Urinary bladder (tissue), 4 donors: Measurements from ENCODE around the gene TREH. TPM values are rescaled to one million over a fixed set of nuclear protein-coding genes. Genes with fewer than 3 reads are reported as not detected.

Source experiments
- DNase-seq: peaks from one replicate; pipeline ENCODE4 v3.0.0-alpha.2; 2015; ENCODE audit errors: extremely low spot score
- H3K27ac ChIP-seq: one replicate; pipeline ENCODE4 v1.5.1; 2013; ENCODE audit warnings: low read depth, mild to moderate bottlenecking, moderate library complexity
- H3K36me3 ChIP-seq: one replicate; pipeline ENCODE4 v1.6.1; 2013; ENCODE audit warnings: mild to moderate bottlenecking, moderate library complexity; ENCODE audit not compliant: insufficient read depth
- H3K4me1 ChIP-seq: one replicate; pipeline ENCODE4 v1.6.1; 2013; ENCODE audit warnings: mild to moderate bottlenecking, moderate library complexity; ENCODE audit not compliant: insufficient read depth
- H3K4me3 ChIP-seq: one replicate; pipeline ENCODE4 v1.5.1; 2013; ENCODE audit warnings: low read depth, low read length
- WGBS: extraction: QIAGEN DNeasy Blood & Tissue Kit; methylation state at CpG from one replicate; pipeline ENCODE4 v1.1.7; 2013; 5-methylcytosine and 5-hydroxymethylcytosine counted together
- polyA plus RNA-seq: library from polyadenylated mRNA; stranded (reverse); fragments of 200-250 nt; gene quantifications from one replicate; pipeline ENCODE4 v1.2.3, GENCODE V29; 2013
- total RNA-seq: library from RNA; depleted of rRNA; stranded (reverse); fragments of >200 nt; gene quantifications from one replicate; pipeline ENCODE4 v1.2.3, GENCODE V29; 2014
- donor health status: healthy with polysubstance abuse.
- donor health status: healthy.

TREH gene
- total and polyA plus RNA-seq, 2 donors, result 1.0 TPM; not detected in 1

- 94% methylated on average over 7 of the region's 7 CpGs for WGBS
- Histone ChIP-seq H3K27ac (no peak overlapping the region), H3K4me3 (no peak overlapping the region), H3K4me1 (no peaks in the 10 kb centered on the region), H3K36me3 (no peaks in the 10 kb centered on the region)
- no peak for DNase-seq
These were observed 35.5 kb downstream of the TREH start for GRCh38 chr11:118643995-118644345.

DNA sequence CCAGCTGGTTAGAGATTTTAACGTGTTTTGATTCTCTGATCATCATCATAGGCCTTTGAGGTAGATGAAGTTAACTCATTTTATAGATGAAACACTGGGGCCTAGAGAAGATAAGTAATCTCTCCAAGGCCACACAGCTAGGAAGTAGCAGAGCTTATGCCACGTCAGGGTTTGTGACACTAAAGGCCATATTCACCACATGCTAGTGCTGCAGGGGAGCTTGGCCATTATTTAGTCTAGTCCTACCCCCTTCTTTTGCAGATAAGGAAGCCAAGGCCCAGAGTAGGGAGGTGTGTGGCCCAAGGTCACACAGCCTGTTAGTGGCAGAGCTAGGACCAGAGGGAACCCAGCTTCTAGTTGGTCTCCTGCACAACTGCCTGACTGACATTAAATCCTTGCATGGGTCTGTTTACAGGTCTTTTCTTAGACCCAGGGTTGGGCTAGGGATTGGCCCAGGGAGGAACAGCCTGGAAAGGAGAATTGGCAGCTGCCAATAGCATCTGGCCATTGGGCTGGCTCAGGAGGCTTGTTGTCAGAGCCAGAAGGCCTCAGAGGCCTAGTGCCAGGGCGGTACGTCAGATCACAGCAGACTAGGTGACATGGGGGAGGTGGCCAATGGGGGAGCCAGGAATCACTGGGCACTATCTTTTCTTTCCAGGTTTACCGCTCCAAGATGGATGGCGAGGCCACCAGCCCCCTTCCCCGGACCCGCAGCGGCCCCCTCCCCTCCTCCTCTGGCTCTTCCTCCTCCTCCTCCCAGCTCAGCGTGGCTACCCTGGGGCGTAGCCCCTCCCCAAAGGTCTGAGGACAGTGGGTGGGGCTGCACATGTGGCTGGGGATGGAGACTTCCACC is 36.1 kb downstream of the TREH start:
- Histone ChIP-seq H3K27ac (no peak overlapping the region), H3K4me3 (no peak overlapping the region), H3K36me3 (no peaks in the 10 kb centered on the region), H3K4me1 (no peaks in the 10 kb centered on the region)
- WGBS, result 82% methylated on average over 11 of the region's 11 CpGs
- no peak for DNase-seq

DNA sequence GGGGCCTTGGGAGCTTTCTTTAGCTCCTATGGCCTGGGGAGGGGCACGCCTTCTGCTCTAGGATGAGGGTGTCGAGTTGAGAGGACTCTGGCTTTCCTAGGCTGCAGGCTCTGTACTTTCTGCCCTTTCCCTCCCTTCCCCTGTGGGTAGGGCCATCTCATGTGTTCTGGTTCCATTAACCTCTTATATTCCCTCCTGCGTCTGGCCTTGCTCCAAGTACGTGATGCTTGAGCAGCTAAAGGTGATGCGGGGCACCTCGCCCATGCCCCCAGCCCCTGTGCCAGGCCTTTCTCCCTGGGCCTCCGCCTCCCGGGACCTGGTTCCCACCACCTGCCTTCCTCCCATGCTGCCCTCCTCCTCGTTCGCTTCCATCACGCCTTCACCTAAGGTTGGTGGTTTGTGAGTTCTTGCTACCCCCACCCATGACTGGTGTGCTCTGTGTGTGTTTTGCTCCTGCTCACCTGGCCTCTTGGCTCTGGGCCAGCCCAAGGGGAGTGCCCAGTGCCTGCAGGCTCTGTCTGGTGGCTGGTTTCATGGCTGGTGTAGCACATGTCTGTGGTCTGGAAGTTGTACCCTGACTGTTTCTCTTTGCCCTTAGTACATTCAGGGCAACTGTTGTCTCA is 37.9 kb downstream of the TREH start:
- H3K4me1 ChIP-seq, result no peaks in the 10 kb centered on the region
- no peaks in the 10 kb centered on the region for H3K36me3 ChIP-seq
- H3K27ac ChIP-seq, result no peak overlapping the region
- WGBS, result 88% methylated on average over 11 of the region's 11 CpGs
- no peak overlapping the region for H3K4me3 ChIP-seq
- no peak for DNase-seq

GRCh38 chr11:118640332-118641154 is 38.9 kb downstream of the TREH start:
- 77% methylated on average over 5 of the region's 5 CpGs for WGBS
- Histone ChIP-seq H3K4me3 (no peak overlapping the region), H3K4me1 (no peaks in the 10 kb centered on the region), H3K27ac (no peak overlapping the region), H3K36me3 (no peaks in the 10 kb centered on the region)
- DNase-seq, result no peak

GRCh38 chr11:118639899-118640298 is 39.6 kb downstream of the TREH start:
- Histone ChIP-seq H3K4me1 (no peaks in the 10 kb centered on the region), H3K27ac (no peak overlapping the region), H3K36me3 (no peaks in the 10 kb centered on the region), H3K4me3 (no peak overlapping the region)
- 81% methylated on average over 4 of the region's 4 CpGs for WGBS
- DNase-seq, result no peak

GRCh38 chr11:118638726-118639125 is 40.7 kb downstream of the TREH start:
- no peak for DNase-seq
- 90% methylated on average over 6 of the region's 6 CpGs for WGBS
- no peaks in the 10 kb centered on the region for H3K36me3 ChIP-seq
- H3K4me1 ChIP-seq, result no peaks in the 10 kb centered on the region
- H3K27ac ChIP-seq, result no peak overlapping the region
- no peak overlapping the region for H3K4me3 ChIP-seq

- no peak for DNase-seq
- Histone ChIP-seq H3K36me3 (no peaks in the 10 kb centered on the region), H3K4me1 (no peaks in the 10 kb centered on the region), H3K27ac (no peak overlapping the region), H3K4me3 (no peak overlapping the region)
- WGBS, result 80% methylated on average over 8 of the region's 8 CpGs
These were observed 42.7 kb downstream of the TREH start for GRCh38 chr11:118636569-118637290.

- 62% methylated on average over 2 of the region's 2 CpGs for WGBS
- H3K36me3 ChIP-seq, result no peaks in the 10 kb centered on the region
- H3K27ac ChIP-seq, result no peak overlapping the region
- no peak overlapping the region for H3K4me3 ChIP-seq
- H3K4me1 ChIP-seq, result no peaks in the 10 kb centered on the region
- no peak for DNase-seq
These were observed 43.8 kb downstream of the TREH start for GRCh38 chr11:118635642-118636041.

- Histone ChIP-seq H3K27ac (peak overlapping the region; percentile 3), H3K4me3 (no peak overlapping the region), H3K36me3 (no peaks in the 10 kb centered on the region), H3K4me1 (no peaks in the 10 kb centered on the region)
- DNase-seq, result no peak
- 29% methylated on average over 15 of the region's 15 CpGs for WGBS
These were observed 44.2 kb downstream of the TREH start for GRCh38 chr11:118635237-118635591.

- no peak for DNase-seq
- Histone ChIP-seq H3K4me1 (no peaks in the 10 kb centered on the region), H3K36me3 (no peaks in the 10 kb centered on the region), H3K27ac (peak overlapping the region; percentile 3), H3K4me3 (no peak overlapping the region)
- WGBS, result 20% methylated on average over 41 of the region's 41 CpGs
These were observed 44.8 kb downstream of the TREH start for GRCh38 chr11:118634431-118635236.

- Histone ChIP-seq H3K4me3 (no peak overlapping the region), H3K27ac (no peak overlapping the region), H3K4me1 (no peaks in the 10 kb centered on the region), H3K36me3 (no peaks in the 10 kb centered on the region)
- whole genome bisulfite sequencing, result 46% methylated on average over 4 of the region's 4 CpGs
- no peak for DNase-seq
These were observed 45.5 kb downstream of the TREH start for GRCh38 chr11:118633979-118634378.

DNA sequence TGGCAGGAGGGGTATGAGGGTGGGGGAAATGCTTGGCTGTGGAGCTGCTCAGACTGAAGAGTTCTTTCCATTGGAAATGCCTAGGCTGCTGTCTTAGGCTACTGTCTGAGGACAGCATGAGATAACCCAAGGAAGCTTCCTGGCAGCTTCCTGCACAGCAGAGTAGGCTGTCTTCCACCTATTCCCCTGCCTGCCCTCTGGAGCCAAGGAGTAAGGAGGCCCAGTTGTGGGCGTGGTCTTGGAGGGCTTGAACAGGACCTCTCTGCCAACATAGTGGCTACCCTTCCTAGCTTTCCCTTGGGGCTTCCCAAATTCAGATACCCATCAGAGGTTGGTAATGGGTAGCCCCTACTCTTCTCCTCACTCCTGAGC is 46.1 kb downstream of the TREH start:
- H3K36me3 ChIP-seq, result no peaks in the 10 kb centered on the region
- no peak for DNase-seq
- no peak overlapping the region for H3K27ac ChIP-seq
- no peak overlapping the region for H3K4me3 ChIP-seq
- 95% methylated on average over 1 of the region's 1 CpG for WGBS
- H3K4me1 ChIP-seq, result no peaks in the 10 kb centered on the region
